Neural cell (in vitro differentiated cells): ENCODE measurements around the gene PRRC2B.

Source experiments
- EP300 ChIP-seq: fragments of 450-650 bp; conservative IDR thresholded peaks from 2 replicates; pipeline ENCODE4 v1.6.1; 2014; ENCODE audit warnings: antibody characterized with exemption, mild to moderate bottlenecking, moderate library complexity; ENCODE audit not compliant: poor library complexity, severe bottlenecking
- EZH2 ChIP-seq: fragments of 200-600, 300-800 bp; shearing (Covaris generic), sonication (generic); IDR thresholded peaks from 2 replicates; pipeline ENCODE4 v1.6.1; 2014; ENCODE audit warnings: antibody characterized with exemption, low read length, borderline replicate concordance, mild to moderate bottlenecking; ENCODE audit not compliant: insufficient read depth, poor library complexity, severe bottlenecking
- POLR2AphosphoS5 ChIP-seq: IDR thresholded peaks from 2 replicates; pipeline ENCODE4 v1.6.1; 2012
- RAD21 ChIP-seq: fragments of 450-650 bp; conservative IDR thresholded peaks from 2 replicates; pipeline ENCODE4 v1.6.1; 2014; ENCODE audit warnings: antibody characterized with exemption, mild to moderate bottlenecking, moderate library complexity
- SMC3 ChIP-seq: fragments of 450-650 bp; conservative IDR thresholded peaks from 2 replicates; pipeline ENCODE4 v1.6.1; 2014; ENCODE audit warnings: antibody characterized with exemption, mild to moderate bottlenecking, moderate library complexity; ENCODE audit not compliant: poor library complexity
- TAF1 ChIP-seq: IDR thresholded peaks from 2 replicates; pipeline ENCODE4 v1.6.1; 2012; ENCODE audit warnings: low read depth
- TF ChIP-seq, protein P1 (sequence below): fragments of 450-650 bp; IDR thresholded peaks from 2 replicates; pipeline ENCODE4 v1.5.1; 2014; ENCODE audit warnings: antibody characterized with exemption, mild to moderate bottlenecking, moderate library complexity; ENCODE audit not compliant: poor library complexity, severe bottlenecking
- TF ChIP-seq, protein P2 (sequence below): IDR thresholded peaks from 2 replicates; pipeline ENCODE4 v1.6.1; 2012; ENCODE audit warnings: borderline replicate concordance

DNA sequence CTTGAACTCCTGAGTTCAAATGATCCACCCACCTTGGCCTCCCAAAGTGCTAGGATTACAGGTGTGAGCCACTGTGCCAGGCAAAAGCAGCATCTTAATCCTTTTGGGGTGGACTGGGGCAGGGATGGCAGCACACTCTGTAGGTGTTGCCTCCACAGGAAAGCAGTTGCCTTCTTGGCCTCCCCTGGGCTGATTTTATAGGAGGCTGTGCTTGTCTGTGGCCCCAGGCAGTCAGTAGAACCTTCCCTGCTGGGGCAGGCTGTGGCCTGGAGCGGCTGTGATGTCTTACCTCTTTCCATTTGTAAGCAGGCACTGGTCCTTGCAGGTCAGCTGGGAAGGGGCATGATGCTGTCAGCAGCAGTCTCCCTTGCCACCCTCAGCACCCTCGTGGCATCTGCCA lies 49.8 kb downstream of the PRRC2B start:
- TF ChIP-seq, protein P1, sequence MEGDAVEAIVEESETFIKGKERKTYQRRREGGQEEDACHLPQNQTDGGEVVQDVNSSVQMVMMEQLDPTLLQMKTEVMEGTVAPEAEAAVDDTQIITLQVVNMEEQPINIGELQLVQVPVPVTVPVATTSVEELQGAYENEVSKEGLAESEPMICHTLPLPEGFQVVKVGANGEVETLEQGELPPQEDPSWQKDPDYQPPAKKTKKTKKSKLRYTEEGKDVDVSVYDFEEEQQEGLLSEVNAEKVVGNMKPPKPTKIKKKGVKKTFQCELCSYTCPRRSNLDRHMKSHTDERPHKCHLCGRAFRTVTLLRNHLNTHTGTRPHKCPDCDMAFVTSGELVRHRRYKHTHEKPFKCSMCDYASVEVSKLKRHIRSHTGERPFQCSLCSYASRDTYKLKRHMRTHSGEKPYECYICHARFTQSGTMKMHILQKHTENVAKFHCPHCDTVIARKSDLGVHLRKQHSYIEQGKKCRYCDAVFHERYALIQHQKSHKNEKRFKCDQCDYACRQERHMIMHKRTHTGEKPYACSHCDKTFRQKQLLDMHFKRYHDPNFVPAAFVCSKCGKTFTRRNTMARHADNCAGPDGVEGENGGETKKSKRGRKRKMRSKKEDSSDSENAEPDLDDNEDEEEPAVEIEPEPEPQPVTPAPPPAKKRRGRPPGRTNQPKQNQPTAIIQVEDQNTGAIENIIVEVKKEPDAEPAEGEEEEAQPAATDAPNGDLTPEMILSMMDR = no peak
- TF ChIP-seq EP300 = no peak
- no peak for TF ChIP-seq POLR2AphosphoS5
- TF ChIP-seq EZH2 = no peak
- TF ChIP-seq, protein P2, sequence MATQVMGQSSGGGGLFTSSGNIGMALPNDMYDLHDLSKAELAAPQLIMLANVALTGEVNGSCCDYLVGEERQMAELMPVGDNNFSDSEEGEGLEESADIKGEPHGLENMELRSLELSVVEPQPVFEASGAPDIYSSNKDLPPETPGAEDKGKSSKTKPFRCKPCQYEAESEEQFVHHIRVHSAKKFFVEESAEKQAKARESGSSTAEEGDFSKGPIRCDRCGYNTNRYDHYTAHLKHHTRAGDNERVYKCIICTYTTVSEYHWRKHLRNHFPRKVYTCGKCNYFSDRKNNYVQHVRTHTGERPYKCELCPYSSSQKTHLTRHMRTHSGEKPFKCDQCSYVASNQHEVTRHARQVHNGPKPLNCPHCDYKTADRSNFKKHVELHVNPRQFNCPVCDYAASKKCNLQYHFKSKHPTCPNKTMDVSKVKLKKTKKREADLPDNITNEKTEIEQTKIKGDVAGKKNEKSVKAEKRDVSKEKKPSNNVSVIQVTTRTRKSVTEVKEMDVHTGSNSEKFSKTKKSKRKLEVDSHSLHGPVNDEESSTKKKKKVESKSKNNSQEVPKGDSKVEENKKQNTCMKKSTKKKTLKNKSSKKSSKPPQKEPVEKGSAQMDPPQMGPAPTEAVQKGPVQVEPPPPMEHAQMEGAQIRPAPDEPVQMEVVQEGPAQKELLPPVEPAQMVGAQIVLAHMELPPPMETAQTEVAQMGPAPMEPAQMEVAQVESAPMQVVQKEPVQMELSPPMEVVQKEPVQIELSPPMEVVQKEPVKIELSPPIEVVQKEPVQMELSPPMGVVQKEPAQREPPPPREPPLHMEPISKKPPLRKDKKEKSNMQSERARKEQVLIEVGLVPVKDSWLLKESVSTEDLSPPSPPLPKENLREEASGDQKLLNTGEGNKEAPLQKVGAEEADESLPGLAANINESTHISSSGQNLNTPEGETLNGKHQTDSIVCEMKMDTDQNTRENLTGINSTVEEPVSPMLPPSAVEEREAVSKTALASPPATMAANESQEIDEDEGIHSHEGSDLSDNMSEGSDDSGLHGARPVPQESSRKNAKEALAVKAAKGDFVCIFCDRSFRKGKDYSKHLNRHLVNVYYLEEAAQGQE = no peak
- TF ChIP-seq TAF1 = no peak
- TF ChIP-seq SMC3 = no peak
- no peak for TF ChIP-seq RAD21
